ENCODE results near the gene RFWD3.

Gene RFWD3

GRCh38 chr16:74713325-74713724, 46.6 kb upstream of the RFWD3 start:
- no peak overlapping the region for H3K9ac ChIP-seq (ENCODE audit: low read depth, low read length)
- no peaks in the 10 kb centered on the region for H3K79me2 ChIP-seq (ENCODE audit: insufficient read depth, low read length)
- H3K4me3 ChIP-seq (ENCODE audit: low read depth in 1 of 2, low read length in 2 of 2) = no peak overlapping the region
- no peak overlapping the region for H2AFZ ChIP-seq (ENCODE audit: low read depth, low read length)
- ATAC-seq (ENCODE audit: insufficient read depth, low read depth) (no peak), DNase-seq (no peak)
- H3K36me3 ChIP-seq (ENCODE audit: insufficient read depth, low read length) = no peaks in the 10 kb centered on the region
- no peaks in the 10 kb centered on the region for H3K4me1 ChIP-seq (ENCODE audit: insufficient read depth, low read length)
- H3K4me2 ChIP-seq (ENCODE audit: insufficient read depth, low read length) = no peak overlapping the region
- no peaks in the 10 kb centered on the region for H3K9me3 ChIP-seq (ENCODE audit: insufficient read depth, low read length, severe bottlenecking)
- H4K20me1 ChIP-seq (ENCODE audit: insufficient read depth, low read length) = no peaks in the 10 kb centered on the region
- H3K27me3 ChIP-seq (ENCODE audit: insufficient read depth, low read length, poor library complexity) = no peaks in the 10 kb centered on the region
- no peak overlapping the region for H3K27ac ChIP-seq (ENCODE audit: low read length)
- TF ChIP-seq CTCF (IDR thresholded peaks at IDR 0.05; ENCODE audit: borderline replicate concordance, extremely low read depth, low read length, poor library complexity, severe bottlenecking) = no peak

- ATAC-seq (ENCODE audit: insufficient read depth, low read depth) (no peak), DNase-seq (no peak)
- Histone ChIP-seq H3K4me2 (ENCODE audit: insufficient read depth, low read length) (no peak overlapping the region), H3K4me1 (ENCODE audit: insufficient read depth, low read length) (no peaks in the 10 kb centered on the region), H3K27me3 (ENCODE audit: insufficient read depth, low read length, poor library complexity) (no peaks in the 10 kb centered on the region), H4K20me1 (ENCODE audit: insufficient read depth, low read length) (no peaks in the 10 kb centered on the region), H3K4me3 (ENCODE audit: low read depth in 1 of 2, low read length in 2 of 2) (no peak overlapping the region), H3K27ac (ENCODE audit: low read length) (no peak overlapping the region), H3K9ac (ENCODE audit: low read depth, low read length) (no peak overlapping the region), H3K79me2 (ENCODE audit: insufficient read depth, low read length) (no peaks in the 10 kb centered on the region), H3K36me3 (ENCODE audit: insufficient read depth, low read length) (no peaks in the 10 kb centered on the region), H2AFZ (ENCODE audit: low read depth, low read length) (no peak overlapping the region), H3K9me3 (ENCODE audit: insufficient read depth, low read length, severe bottlenecking) (no peaks in the 10 kb centered on the region)
- no peak for TF ChIP-seq CTCF (IDR thresholded peaks at IDR 0.05; ENCODE audit: borderline replicate concordance, extremely low read depth, low read length, poor library complexity, severe bottlenecking)
Observed at GRCh38 chr16:74711938-74712337, 45.3 kb upstream of the RFWD3 start.

GRCh38 chr16:74710401-74710800, 43.7 kb upstream of the RFWD3 start:
- H3K27ac ChIP-seq (ENCODE audit: low read length) = no peak overlapping the region
- no peak overlapping the region for H3K4me2 ChIP-seq (ENCODE audit: insufficient read depth, low read length)
- H3K27me3 ChIP-seq (ENCODE audit: insufficient read depth, low read length, poor library complexity) = no peaks in the 10 kb centered on the region
- no peaks in the 10 kb centered on the region for H4K20me1 ChIP-seq (ENCODE audit: insufficient read depth, low read length)
- H3K79me2 ChIP-seq (ENCODE audit: insufficient read depth, low read length) = no peaks in the 10 kb centered on the region
- H3K36me3 ChIP-seq (ENCODE audit: insufficient read depth, low read length) = no peaks in the 10 kb centered on the region
- H3K9ac ChIP-seq (ENCODE audit: low read depth, low read length) = no peak overlapping the region
- TF ChIP-seq EZH2 (IDR thresholded peaks at IDR 0.05; ENCODE audit: borderline replicate concordance, low read depth, low read length, severe bottlenecking) (no peak), CTCF (IDR thresholded peaks at IDR 0.05; ENCODE audit: borderline replicate concordance, extremely low read depth, low read length, poor library complexity, severe bottlenecking) (no peak)
- H3K9me3 ChIP-seq (ENCODE audit: insufficient read depth, low read length, severe bottlenecking) = no peaks in the 10 kb centered on the region
- no peak overlapping the region for H3K4me3 ChIP-seq (ENCODE audit: low read depth in 1 of 2, low read length in 2 of 2)
- no peak overlapping the region for H2AFZ ChIP-seq (ENCODE audit: low read depth, low read length)
- DNase-seq (no peak), ATAC-seq (ENCODE audit: insufficient read depth, low read depth) (no peak)
- H3K4me1 ChIP-seq (ENCODE audit: insufficient read depth, low read length) = no peaks in the 10 kb centered on the region

- Histone ChIP-seq H3K36me3 (ENCODE audit: insufficient read depth, low read length) (no peaks in the 10 kb centered on the region), H3K27me3 (ENCODE audit: insufficient read depth, low read length, poor library complexity) (no peaks in the 10 kb centered on the region), H2AFZ (ENCODE audit: low read depth, low read length) (peak overlapping the region; percentile 48; the same call in 1 of the 2 replicates), H3K4me2 (ENCODE audit: insufficient read depth, low read length) (no peak overlapping the region), H3K4me3 (ENCODE audit: low read depth in 1 of 2, low read length in 2 of 2) (no peak overlapping the region), H3K9me3 (ENCODE audit: insufficient read depth, low read length, severe bottlenecking) (no peaks in the 10 kb centered on the region), H4K20me1 (ENCODE audit: insufficient read depth, low read length) (no peaks in the 10 kb centered on the region), H3K4me1 (ENCODE audit: insufficient read depth, low read length) (no peaks in the 10 kb centered on the region), H3K9ac (ENCODE audit: low read depth, low read length) (no peak overlapping the region), H3K79me2 (ENCODE audit: insufficient read depth, low read length) (no peaks in the 10 kb centered on the region), H3K27ac (ENCODE audit: low read length) (no peak overlapping the region)
- DNase-seq (peak; percentile 81), ATAC-seq (ENCODE audit: insufficient read depth, low read depth) (peak; percentile 99)
- TF ChIP-seq CTCF (IDR thresholded peaks at IDR 0.05; ENCODE audit: borderline replicate concordance, extremely low read depth, low read length, poor library complexity, severe bottlenecking) (peak; percentile 98), EZH2 (IDR thresholded peaks at IDR 0.05; ENCODE audit: borderline replicate concordance, low read depth, low read length, severe bottlenecking) (no peak)
Observed at GRCh38 chr16:74709441-74709877, 42.8 kb upstream of the RFWD3 start.
